Mesendoderm (in vitro differentiated cells): ENCODE measurements around the gene CHMP4B.
A peak's percentile ranks its signal among the peaks of the same experiment; 100 is the strongest.

Source experiments
- DNase-seq: peaks from one replicate; pipeline ENCODE4 v3.0.0; 2013
- H2AK5ac ChIP-seq: 2 replicates; pipeline ENCODE4 v1.6.1; 2013; ENCODE audit warnings: low read length, inconsistent platforms
- H2BK120ac ChIP-seq: 2 replicates; pipeline ENCODE4 v1.6.1; 2013; ENCODE audit warnings: low read depth, mild to moderate bottlenecking, low read length, moderate library complexity, mixed read lengths
- H2BK15ac ChIP-seq: replicated peaks from 2 replicates; pipeline ENCODE4 v1.6.1; 2013; ENCODE audit warnings: low read depth, mild to moderate bottlenecking, moderate library complexity
- H2BK5ac ChIP-seq: 2 replicates; pipeline ENCODE4 v1.6.1; 2013; ENCODE audit warnings: low read length, inconsistent platforms
- H3K18ac ChIP-seq: 2 replicates; pipeline ENCODE4 v1.6.1; 2013; ENCODE audit warnings: mild to moderate bottlenecking, low read length, mixed read lengths
- H3K23ac ChIP-seq: one replicate; pipeline ENCODE4 v1.6.1; 2013; ENCODE audit warnings: low read length
- H3K27ac ChIP-seq: 2 replicates; pipeline ENCODE4 v1.5.1; 2013; ENCODE audit warnings: low read depth, mild to moderate bottlenecking, inconsistent platforms, low read length, moderate library complexity
- H3K27me3 ChIP-seq: 2 replicates; pipeline ENCODE4 v1.6.1; 2013; ENCODE audit warnings: low read length, control low read depth, mild to moderate bottlenecking, inconsistent platforms; ENCODE audit not compliant: insufficient read depth, poor library complexity
- H3K36me3 ChIP-seq: 2 replicates; pipeline ENCODE4 v1.6.1; 2013; ENCODE audit warnings: low read length, inconsistent platforms; ENCODE audit not compliant: control insufficient read depth, insufficient read depth
- H3K4ac ChIP-seq: one replicate; pipeline ENCODE4 v1.6.1; 2013; ENCODE audit warnings: low read depth, mild to moderate bottlenecking, low read length, moderate library complexity
- H3K4me1 ChIP-seq: 2 replicates; pipeline ENCODE4 v1.6.1; 2013; ENCODE audit warnings: low read depth, low read length, inconsistent platforms; ENCODE audit not compliant: control insufficient read depth
- H3K4me2 ChIP-seq: 2 replicates; pipeline ENCODE4 v1.6.1; 2013; ENCODE audit warnings: low read length
- H3K4me3 ChIP-seq: 2 replicates; pipeline ENCODE4 v1.5.1; 2013; ENCODE audit warnings: mild to moderate bottlenecking, low read length
- H3K56ac ChIP-seq: one replicate; pipeline ENCODE4 v1.6.1; 2013; ENCODE audit warnings: low read length
- H3K79me1 ChIP-seq: 2 replicates; pipeline ENCODE4 v1.6.1; 2013; ENCODE audit warnings: low read length, inconsistent platforms
- H3K79me2 ChIP-seq: 2 replicates; pipeline ENCODE4 v1.6.1; 2013; ENCODE audit warnings: mild to moderate bottlenecking, low read length; ENCODE audit not compliant: control insufficient read depth, insufficient read depth
- H3K9ac ChIP-seq: 2 replicates; pipeline ENCODE4 v1.6.1; 2013; ENCODE audit warnings: low read length, inconsistent platforms
- H4K5ac ChIP-seq: one replicate; pipeline ENCODE4 v1.6.1; 2013; ENCODE audit warnings: low read length
- H4K8ac ChIP-seq: one replicate; pipeline ENCODE4 v1.6.1; 2013; ENCODE audit warnings: low read depth, mild to moderate bottlenecking, control low read depth, low read length, moderate library complexity
- WGBS: extraction: QIAGEN DNeasy Blood & Tissue Kit; methylation state at CpG from one replicate; pipeline ENCODE4 v1.1.7; 2013; ENCODE audit warnings: low lambda C conversion rate, missing lambda C conversion rate; ENCODE audit not compliant: insufficient coverage; ENCODE audit errors: extremely low coverage; 5-methylcytosine and 5-hydroxymethylcytosine counted together

The CHMP4B gene

DNA sequence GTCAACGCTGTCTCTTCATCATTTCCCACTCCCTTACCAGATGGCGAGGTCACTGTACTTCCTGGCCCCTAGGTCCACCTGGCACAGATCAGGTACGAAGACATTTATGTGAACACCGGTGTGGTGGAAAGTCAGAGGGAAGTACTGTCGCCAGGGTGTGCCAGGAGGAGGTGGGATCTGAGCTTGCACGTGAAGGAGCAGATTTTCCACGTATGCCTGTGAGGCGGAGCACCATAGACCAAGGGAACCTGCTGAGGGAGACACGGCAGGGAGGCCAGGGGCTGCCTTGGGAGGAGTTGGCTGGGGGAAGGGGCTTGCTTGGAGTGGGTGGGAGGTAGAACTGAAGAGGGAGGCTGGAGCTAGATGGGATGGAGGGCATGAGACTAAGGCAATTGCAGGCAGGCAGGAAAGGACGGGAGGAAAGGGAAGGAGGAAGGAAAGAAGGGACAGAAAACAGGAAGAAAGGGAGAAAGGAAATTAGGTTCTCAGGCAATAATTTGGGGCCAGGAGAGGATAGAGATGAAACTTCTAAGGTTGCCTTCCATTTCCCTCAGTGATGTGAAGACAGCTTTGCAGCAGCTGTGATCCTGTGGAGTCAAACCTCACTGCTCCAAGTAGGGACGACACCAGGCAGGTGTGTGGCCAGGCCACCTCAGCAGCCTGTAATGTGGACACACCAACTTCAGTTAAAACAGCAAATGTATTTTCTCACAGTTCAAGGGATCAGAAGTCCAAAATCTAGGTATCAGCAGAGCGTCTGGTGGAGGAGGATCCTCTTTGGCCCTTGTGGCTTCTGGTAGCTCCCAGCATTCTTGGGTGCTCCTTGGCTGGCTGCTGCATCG is 46.8 kb downstream of the CHMP4B start:
- WGBS, result no CpG with 5 or more reads among the region's 13 CpGs
- DNase-seq, result no peak
- Histone ChIP-seq H3K56ac (no peak overlapping the region), H2BK5ac (no peak overlapping the region), H3K4ac (no peak overlapping the region), H3K18ac (no peak overlapping the region), H3K4me3 (no peak overlapping the region), H3K79me2 (no peaks in the 10 kb centered on the region), H3K27me3 (no peaks in the 10 kb centered on the region), H4K8ac (no peak overlapping the region), H3K27ac (no peak overlapping the region), H3K23ac (no peak overlapping the region), H3K4me1 (no peaks in the 10 kb centered on the region), H4K5ac (no peak overlapping the region), H3K36me3 (peaks cover 3% of the 10 kb centered on the region), H2BK15ac (no peak overlapping the region), H3K4me2 (no peak overlapping the region), H2BK120ac (no peak overlapping the region), H3K9ac (no peak overlapping the region), H2AK5ac (no peak overlapping the region), H3K79me1 (no peaks in the 10 kb centered on the region)

DNA sequence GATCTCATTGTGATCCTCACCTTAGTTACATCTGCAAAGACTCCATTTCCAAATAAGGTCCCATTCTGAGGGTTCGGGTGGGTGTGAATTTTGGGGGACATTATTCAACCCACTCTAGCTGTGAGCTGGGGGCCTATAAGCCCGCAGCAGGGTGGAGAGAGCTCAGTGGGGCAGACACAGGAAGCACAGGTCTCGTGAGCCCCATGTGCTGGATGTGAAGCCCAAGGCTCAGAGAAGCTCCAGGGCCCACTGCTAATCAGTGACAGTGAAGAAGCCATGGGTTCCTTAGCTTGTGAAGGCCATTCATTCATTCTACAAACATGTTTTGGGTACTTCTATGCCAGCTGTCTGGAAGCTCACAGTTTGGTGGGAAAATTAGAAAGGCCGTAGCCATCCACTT is 47.5 kb downstream of the CHMP4B start:
- no peak overlapping the region for H3K56ac ChIP-seq
- H3K79me2 ChIP-seq, result no peaks in the 10 kb centered on the region
- H2BK120ac ChIP-seq, result no peak overlapping the region
- H4K8ac ChIP-seq, result no peak overlapping the region
- no peak overlapping the region for H3K9ac ChIP-seq
- H3K79me1 ChIP-seq, result no peaks in the 10 kb centered on the region
- H4K5ac ChIP-seq, result no peak overlapping the region
- no peak overlapping the region for H3K4me2 ChIP-seq
- no peak overlapping the region for H3K23ac ChIP-seq
- H3K36me3 ChIP-seq, result peaks cover 3% of the 10 kb centered on the region
- no CpG with 5 or more reads among the region's 4 CpGs for WGBS
- no peaks in the 10 kb centered on the region for H3K27me3 ChIP-seq
- H2BK5ac ChIP-seq, result no peak overlapping the region
- H3K4me1 ChIP-seq, result no peaks in the 10 kb centered on the region
- H2BK15ac ChIP-seq, result no peak overlapping the region
- no peak for DNase-seq
- no peak overlapping the region for H2AK5ac ChIP-seq
- no peak overlapping the region for H3K27ac ChIP-seq
- no peak overlapping the region for H3K4ac ChIP-seq
- no peak overlapping the region for H3K18ac ChIP-seq
- no peak overlapping the region for H3K4me3 ChIP-seq

DNA sequence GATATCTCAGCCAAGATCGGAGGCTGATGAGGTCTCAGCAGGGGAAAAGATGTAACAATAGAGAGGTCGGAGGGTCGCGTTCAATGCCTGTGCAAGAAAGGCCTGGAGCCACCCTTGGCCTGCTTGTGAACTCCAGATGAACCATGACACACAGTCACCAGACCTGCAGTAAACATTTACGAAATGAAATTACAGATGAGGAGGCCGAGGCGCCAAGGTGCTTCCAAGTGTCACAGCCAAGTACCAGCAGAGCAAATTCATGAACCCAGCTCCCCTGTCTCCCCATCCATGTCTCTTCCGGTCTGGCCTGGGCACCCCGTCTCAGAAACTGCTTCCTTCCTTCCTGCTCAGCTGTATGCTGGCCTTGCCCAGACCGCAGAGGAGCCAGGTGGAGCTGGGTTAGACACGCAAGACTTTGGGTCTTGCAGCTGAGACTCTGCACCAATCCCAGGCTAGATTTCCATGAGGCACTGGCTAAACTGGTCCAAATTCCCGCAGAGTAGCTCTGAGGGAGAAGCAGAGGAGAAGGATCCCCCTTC is 48.1 kb downstream of the CHMP4B start:
- Histone ChIP-seq H3K23ac (no peak overlapping the region), H3K79me2 (no peaks in the 10 kb centered on the region), H3K36me3 (peaks cover 1% of the 10 kb centered on the region), H3K4me1 (no peaks in the 10 kb centered on the region), H3K79me1 (no peaks in the 10 kb centered on the region), H2AK5ac (no peak overlapping the region), H3K4me2 (no peak overlapping the region), H4K8ac (no peak overlapping the region), H2BK15ac (no peak overlapping the region), H2BK120ac (no peak overlapping the region), H3K27me3 (no peaks in the 10 kb centered on the region), H3K9ac (no peak overlapping the region), H3K27ac (no peak overlapping the region), H2BK5ac (no peak overlapping the region), H3K56ac (no peak overlapping the region), H3K4me3 (no peak overlapping the region), H4K5ac (no peak overlapping the region), H3K18ac (no peak overlapping the region), H3K4ac (no peak overlapping the region)
- WGBS, result no CpG with 5 or more reads among the region's 12 CpGs
- no peak for DNase-seq

DNA sequence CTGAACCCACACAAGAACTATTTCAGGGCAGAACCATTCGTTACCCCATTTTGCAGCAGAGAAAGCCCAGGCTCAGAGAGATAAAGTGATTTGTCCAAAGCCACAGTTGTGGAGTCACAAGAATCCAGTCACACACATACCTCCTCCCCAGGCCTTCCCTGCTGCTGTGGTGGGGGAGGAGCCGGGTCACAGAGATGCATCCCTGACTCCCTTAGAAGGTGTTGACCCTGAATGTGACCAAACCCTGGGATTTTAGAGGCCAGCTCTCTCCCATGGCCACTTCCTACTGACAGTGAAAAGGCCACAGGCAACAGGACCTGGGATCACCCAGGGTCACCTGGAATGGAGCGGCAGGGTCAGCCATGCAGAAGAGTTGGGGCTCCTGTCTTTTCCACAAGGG is 48.6 kb downstream of the CHMP4B start:
- Histone ChIP-seq H2BK15ac (no peak overlapping the region), H3K4me2 (no peak overlapping the region), H4K5ac (no peak overlapping the region), H4K8ac (no peak overlapping the region), H3K27me3 (no peaks in the 10 kb centered on the region), H3K4ac (no peak overlapping the region), H2AK5ac (no peak overlapping the region), H3K9ac (no peak overlapping the region), H3K27ac (no peak overlapping the region), H3K4me3 (no peak overlapping the region), H3K36me3 (no peaks in the 10 kb centered on the region), H3K23ac (no peak overlapping the region), H3K4me1 (no peaks in the 10 kb centered on the region), H3K79me2 (no peaks in the 10 kb centered on the region), H2BK120ac (no peak overlapping the region), H3K56ac (no peak overlapping the region), H3K18ac (no peak overlapping the region), H2BK5ac (no peak overlapping the region), H3K79me1 (no peaks in the 10 kb centered on the region)
- no CpG with 5 or more reads among the region's 3 CpGs for WGBS
- peak; percentile 41 for DNase-seq

DNA sequence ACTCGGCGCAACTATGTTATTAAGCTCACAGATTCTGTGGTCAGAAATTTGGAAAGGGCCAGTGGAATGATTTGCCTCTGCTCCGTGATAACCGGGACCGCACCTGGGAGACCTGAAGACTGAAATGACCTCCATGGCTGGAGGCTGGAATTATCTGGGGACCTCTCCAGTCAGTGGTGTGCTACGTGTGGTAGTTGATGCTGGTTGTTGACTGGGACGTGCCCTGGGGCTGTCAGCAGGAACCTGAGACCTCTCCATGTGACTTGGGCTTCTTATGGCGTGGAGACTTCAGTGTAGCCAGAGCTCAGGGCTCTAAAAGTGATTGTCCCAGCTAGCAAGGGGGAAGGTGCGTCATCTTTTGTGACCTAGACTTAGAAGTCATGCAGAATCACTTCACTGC is 50.3 kb downstream of the CHMP4B start:
- H4K5ac ChIP-seq, result no peak overlapping the region
- H2BK15ac ChIP-seq, result no peak overlapping the region
- no peak overlapping the region for H3K4ac ChIP-seq
- no peak overlapping the region for H3K4me2 ChIP-seq
- no peak overlapping the region for H3K18ac ChIP-seq
- no peak overlapping the region for H3K23ac ChIP-seq
- DNase-seq, result peak; percentile 51
- H3K27me3 ChIP-seq, result no peaks in the 10 kb centered on the region
- H3K27ac ChIP-seq, result no peak overlapping the region
- H4K8ac ChIP-seq, result no peak overlapping the region
- no peak overlapping the region for H2AK5ac ChIP-seq
- no peak overlapping the region for H2BK5ac ChIP-seq
- no CpG with 5 or more reads among the region's 9 CpGs for WGBS
- H3K79me1 ChIP-seq, result no peaks in the 10 kb centered on the region
- H3K4me1 ChIP-seq, result no peaks in the 10 kb centered on the region
- H2BK120ac ChIP-seq, result no peak overlapping the region
- H3K9ac ChIP-seq, result no peak overlapping the region
- no peaks in the 10 kb centered on the region for H3K79me2 ChIP-seq
- H3K36me3 ChIP-seq, result no peaks in the 10 kb centered on the region
- H3K56ac ChIP-seq, result no peak overlapping the region
- no peak overlapping the region for H3K4me3 ChIP-seq
